ENCODE results near the gene POLDIP3. TPM values are rescaled to one million over a fixed set of nuclear protein-coding genes. Genes with fewer than 3 reads are reported as not detected.
"Not testable (repeated sequence)": the region's sequence is repeated elsewhere in the genome, so short reads cannot be mapped to it uniquely, and the experiment has no call there.

Gene POLDIP3
- total RNA-seq, 1 donor from 2014 or later, result 82.4 TPM

- Mint-ChIP-seq H3K4me1 (ENCODE audit: low read depth) (peaks cover 8% of the 10 kb centered on the region), H3K4me3 (ENCODE audit: low read depth) (no peak overlapping the region), H3K27me3 (peaks cover 38% of the 10 kb centered on the region), H3K9me3 (ENCODE audit: low read depth) (peaks cover 10% of the 10 kb centered on the region), H3K27ac (no peak overlapping the region), H3K36me3 (ENCODE audit: insufficient read depth) (no peaks in the 10 kb centered on the region)
- no peak for DNase-seq (ENCODE audit: low spot score, unreplicated experiment)
- TF ChIP-seq, protein P1, sequence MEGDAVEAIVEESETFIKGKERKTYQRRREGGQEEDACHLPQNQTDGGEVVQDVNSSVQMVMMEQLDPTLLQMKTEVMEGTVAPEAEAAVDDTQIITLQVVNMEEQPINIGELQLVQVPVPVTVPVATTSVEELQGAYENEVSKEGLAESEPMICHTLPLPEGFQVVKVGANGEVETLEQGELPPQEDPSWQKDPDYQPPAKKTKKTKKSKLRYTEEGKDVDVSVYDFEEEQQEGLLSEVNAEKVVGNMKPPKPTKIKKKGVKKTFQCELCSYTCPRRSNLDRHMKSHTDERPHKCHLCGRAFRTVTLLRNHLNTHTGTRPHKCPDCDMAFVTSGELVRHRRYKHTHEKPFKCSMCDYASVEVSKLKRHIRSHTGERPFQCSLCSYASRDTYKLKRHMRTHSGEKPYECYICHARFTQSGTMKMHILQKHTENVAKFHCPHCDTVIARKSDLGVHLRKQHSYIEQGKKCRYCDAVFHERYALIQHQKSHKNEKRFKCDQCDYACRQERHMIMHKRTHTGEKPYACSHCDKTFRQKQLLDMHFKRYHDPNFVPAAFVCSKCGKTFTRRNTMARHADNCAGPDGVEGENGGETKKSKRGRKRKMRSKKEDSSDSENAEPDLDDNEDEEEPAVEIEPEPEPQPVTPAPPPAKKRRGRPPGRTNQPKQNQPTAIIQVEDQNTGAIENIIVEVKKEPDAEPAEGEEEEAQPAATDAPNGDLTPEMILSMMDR (IDR thresholded peaks at IDR 0.05; ENCODE audit: unreplicated experiment), result no peak
Measured at GRCh38 chr22:42547562-42547961, 67.1 kb downstream of the POLDIP3 start.

DNA sequence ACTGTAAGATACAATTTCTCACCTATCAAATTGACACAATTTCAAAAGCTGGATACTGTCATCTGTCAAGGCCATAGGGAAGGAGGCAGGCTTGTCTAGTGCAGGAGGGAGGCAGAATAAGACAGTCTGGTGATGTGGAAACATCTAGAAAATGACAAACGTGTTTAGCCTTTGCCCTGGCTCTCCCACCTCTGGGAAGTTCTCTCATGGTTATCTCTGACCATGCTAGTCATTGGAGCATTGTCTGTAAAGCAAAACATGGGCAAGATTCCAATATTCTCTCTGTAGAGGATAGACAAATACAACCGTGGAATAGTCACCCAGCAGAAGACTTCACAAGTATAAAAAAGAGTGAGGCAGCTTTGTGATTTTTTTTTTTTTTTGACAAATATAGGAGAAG is 70.0 kb downstream of the POLDIP3 start:
- DNase-seq (ENCODE audit: low spot score, unreplicated experiment), result no peak
- no peak overlapping the region for H3K27ac Mint-ChIP-seq
- H3K4me3 Mint-ChIP-seq (ENCODE audit: low read depth), result no peak overlapping the region
- H3K36me3 Mint-ChIP-seq (ENCODE audit: insufficient read depth), result no peaks in the 10 kb centered on the region
- H3K9me3 Mint-ChIP-seq (ENCODE audit: low read depth), result no peaks in the 10 kb centered on the region
- peaks cover 23% of the 10 kb centered on the region for H3K27me3 Mint-ChIP-seq
- TF ChIP-seq, protein P1 (IDR thresholded peaks at IDR 0.05; ENCODE audit: unreplicated experiment), result no peak
- H3K4me1 Mint-ChIP-seq (ENCODE audit: low read depth), result peaks cover 8% of the 10 kb centered on the region

DNA sequence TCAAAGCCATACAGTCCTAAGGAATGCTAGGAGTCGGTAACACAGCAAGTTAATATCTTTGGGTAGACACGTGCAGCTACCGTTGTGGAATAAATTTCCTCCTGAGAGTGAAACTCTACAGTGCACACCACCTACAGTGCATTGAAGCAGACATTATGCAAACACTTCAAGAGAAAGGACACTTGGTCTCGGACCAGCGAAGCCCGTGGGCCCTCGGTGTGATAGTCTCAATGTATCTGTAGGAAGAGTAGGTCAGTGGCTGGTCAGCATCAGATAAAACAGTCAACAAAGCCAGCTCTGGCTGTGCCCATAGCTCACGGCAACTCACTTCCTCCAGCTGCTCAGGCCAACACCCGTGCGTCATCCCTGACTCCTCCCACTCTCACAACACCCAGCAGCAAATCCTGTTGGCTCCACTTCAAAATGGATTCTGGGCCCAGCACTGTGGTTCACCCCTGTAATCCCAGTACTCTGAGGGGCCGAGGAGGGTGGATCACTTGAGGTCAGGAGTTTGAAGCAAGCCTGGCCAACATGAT is 75.4 kb downstream of the POLDIP3 start:
- not testable (repeated sequence) for H3K27me3 Mint-ChIP-seq; H3K4me3 Mint-ChIP-seq (ENCODE audit: low read depth); H3K27ac Mint-ChIP-seq; H3K9me3 Mint-ChIP-seq (ENCODE audit: low read depth); H3K4me1 Mint-ChIP-seq (ENCODE audit: low read depth); DNase-seq (ENCODE audit: low spot score, unreplicated experiment); H3K36me3 Mint-ChIP-seq (ENCODE audit: insufficient read depth)

DNA sequence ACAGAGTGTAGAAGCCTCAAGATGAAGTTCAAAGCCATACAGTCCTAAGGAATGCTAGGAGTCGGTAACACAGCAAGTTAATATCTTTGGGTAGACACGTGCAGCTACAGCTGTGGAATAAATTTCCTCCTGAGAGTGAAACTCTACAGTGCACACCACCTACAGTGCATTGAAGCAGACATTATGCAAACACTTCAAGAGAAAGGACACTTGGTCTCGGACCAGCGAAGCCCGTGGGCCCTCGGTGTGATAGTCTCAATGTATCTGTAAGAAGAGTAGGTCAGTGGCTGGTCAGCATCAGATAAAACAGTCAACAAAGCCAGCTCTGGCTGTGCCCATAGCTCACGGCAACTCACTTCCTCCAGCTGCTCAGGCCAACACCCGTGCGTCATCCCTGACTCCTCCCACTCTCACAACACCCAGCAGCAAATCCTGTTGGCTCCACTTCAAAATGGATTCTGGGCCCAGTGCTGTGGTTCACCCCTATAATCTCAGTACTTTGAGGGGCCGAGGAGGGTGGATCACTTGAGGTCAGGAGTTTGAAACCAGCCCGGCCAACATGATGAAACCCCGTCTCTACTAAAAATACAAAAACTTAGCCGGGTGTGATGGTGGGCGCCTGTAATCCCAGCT is 77.4 kb downstream of the POLDIP3 start:
- H3K4me1 Mint-ChIP-seq (ENCODE audit: low read depth); H3K27ac Mint-ChIP-seq; H3K9me3 Mint-ChIP-seq (ENCODE audit: low read depth); DNase-seq (ENCODE audit: low spot score, unreplicated experiment); H3K4me3 Mint-ChIP-seq (ENCODE audit: low read depth); H3K27me3 Mint-ChIP-seq; H3K36me3 Mint-ChIP-seq (ENCODE audit: insufficient read depth): not testable (repeated sequence)

DNA sequence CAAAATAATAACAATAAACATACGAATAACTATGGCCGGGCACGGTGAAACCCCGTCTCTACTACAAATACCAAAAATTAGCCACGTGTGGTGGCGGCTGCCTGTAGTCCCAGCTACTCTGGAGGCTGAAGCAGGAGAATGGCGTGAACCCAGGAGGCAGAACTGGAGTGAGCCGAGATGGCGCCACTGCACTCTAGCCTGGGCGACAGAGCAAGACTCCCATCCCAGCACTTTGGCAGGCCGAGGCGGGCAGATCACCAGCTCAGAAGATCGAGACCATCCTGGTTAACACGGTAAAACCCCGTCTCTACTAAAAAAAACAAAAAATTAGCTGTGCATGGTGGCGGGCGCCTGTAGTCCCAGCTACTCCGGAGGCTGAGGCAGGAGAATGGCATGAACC is 78.0 kb downstream of the POLDIP3 start:
- not testable (repeated sequence) for H3K4me1 Mint-ChIP-seq (ENCODE audit: low read depth); H3K9me3 Mint-ChIP-seq (ENCODE audit: low read depth); H3K4me3 Mint-ChIP-seq (ENCODE audit: low read depth); H3K36me3 Mint-ChIP-seq (ENCODE audit: insufficient read depth); H3K27me3 Mint-ChIP-seq; H3K27ac Mint-ChIP-seq; DNase-seq (ENCODE audit: low spot score, unreplicated experiment)

GRCh38 chr22:42536166-42536565 is 78.5 kb downstream of the POLDIP3 start:
- Mint-ChIP-seq H3K27me3 (peaks cover 10% of the 10 kb centered on the region), H3K9me3 (ENCODE audit: low read depth) (no peaks in the 10 kb centered on the region), H3K4me3 (ENCODE audit: low read depth) (no peak overlapping the region), H3K4me1 (ENCODE audit: low read depth) (no peaks in the 10 kb centered on the region), H3K27ac (no peak overlapping the region), H3K36me3 (ENCODE audit: insufficient read depth) (no peaks in the 10 kb centered on the region)
- TF ChIP-seq, protein P1 (IDR thresholded peaks at IDR 0.05; ENCODE audit: unreplicated experiment), result no peak
- DNase-seq (ENCODE audit: low spot score, unreplicated experiment), result no peak

GRCh38 chr22:42535082-42535731 is 79.5 kb downstream of the POLDIP3 start:
- H3K27ac Mint-ChIP-seq; H3K9me3 Mint-ChIP-seq (ENCODE audit: low read depth); H3K36me3 Mint-ChIP-seq (ENCODE audit: insufficient read depth); DNase-seq (ENCODE audit: low spot score, unreplicated experiment); H3K4me1 Mint-ChIP-seq (ENCODE audit: low read depth); H3K4me3 Mint-ChIP-seq (ENCODE audit: low read depth): not testable (repeated sequence)
- peaks cover 17% of the 10 kb centered on the region for H3K27me3 Mint-ChIP-seq

Other genes starting within 250 kb of the POLDIP3 start
- gene NFAM1, start 182.5 kb downstream of the POLDIP3 start, total RNA-seq, result 0.31 and 0.69 TPM in 2 replicates
- 58.3 and 59.1 TPM in 2 replicates for gene RRP7A, start 95.1 kb downstream of the POLDIP3 start, total RNA-seq
- 0.69 and 1.0 TPM in 2 replicates for gene SERHL2, start 60.9 kb downstream of the POLDIP3 start, total RNA-seq
- gene ATP5MGL, start 25.7 kb upstream of the POLDIP3 start, total RNA-seq, result 0.40 and 0.89 TPM in 2 replicates
- gene CYB5R3, start 34.5 kb upstream of the POLDIP3 start, total RNA-seq, result 77.3 and 85.9 TPM in 2 replicates
- 0.47 and 1.1 TPM in 2 replicates for gene A4GALT, start 106.0 kb upstream of the POLDIP3 start, total RNA-seq
- 26.3 and 26.7 TPM in 2 replicates for gene ARFGAP3, start 242.4 kb upstream of the POLDIP3 start, total RNA-seq

Data from progenitor cell of endocrine pancreas (in vitro differentiated cells).